HG02885 (cell line): Measurements from ENCODE around the gene SVIL.
"Not testable (repeated sequence)": the region's sequence is repeated elsewhere in the genome, so short reads cannot be mapped to it uniquely, and the experiment has no call there.

Experiments
- ATAC-seq: cut with Tn5 transposase; IDR thresholded peaks from one replicate; pipeline ENCODE4 v1.9.1; 2021; ENCODE audit warnings: mild to moderate bottlenecking; ENCODE audit not compliant: unreplicated experiment, poor library complexity

SVIL gene

GRCh38 chr10:29443745-29444523 is 190.8 kb downstream of the SVIL start:
- no peak for ATAC-seq

- no peak for ATAC-seq
These were observed 193.8 kb downstream of the SVIL start for GRCh38 chr10:29440981-29441380.

- not testable (repeated sequence) for ATAC-seq
These were observed 195.8 kb downstream of the SVIL start for GRCh38 chr10:29439005-29439404.

- no peak for ATAC-seq
These were observed 196.5 kb downstream of the SVIL start for GRCh38 chr10:29438271-29438670.

- ATAC-seq, result no peak
These were observed 196.9 kb downstream of the SVIL start for GRCh38 chr10:29437871-29438270.

GRCh38 chr10:29435809-29436501 is 198.8 kb downstream of the SVIL start:
- ATAC-seq, result no peak

GRCh38 chr10:29434111-29434510 is 200.7 kb downstream of the SVIL start:
- ATAC-seq, result no peak

GRCh38 chr10:29431711-29432110 is 203.1 kb downstream of the SVIL start:
- no peak for ATAC-seq

GRCh38 chr10:29430101-29430500 is 204.7 kb downstream of the SVIL start:
- no peak for ATAC-seq

- no peak for ATAC-seq
These were observed 206.3 kb downstream of the SVIL start for GRCh38 chr10:29428486-29428885.

GRCh38 chr10:29427667-29428066 is 207.1 kb downstream of the SVIL start:
- no peak for ATAC-seq

- no peak for ATAC-seq
These were observed 208.4 kb downstream of the SVIL start for GRCh38 chr10:29426420-29426819.

- ATAC-seq, result no peak
These were observed 210.8 kb downstream of the SVIL start for GRCh38 chr10:29424017-29424416.

GRCh38 chr10:29420744-29421143 is 214.0 kb downstream of the SVIL start:
- no peak for ATAC-seq

GRCh38 chr10:29417324-29417723 is 217.4 kb downstream of the SVIL start:
- ATAC-seq, result no peak

- ATAC-seq, result no peak
These were observed 218.9 kb downstream of the SVIL start for GRCh38 chr10:29415876-29416275.

- ATAC-seq, result no peak
These were observed 220.3 kb downstream of the SVIL start for GRCh38 chr10:29414501-29414900.

GRCh38 chr10:29412485-29412884 is 222.3 kb downstream of the SVIL start:
- peak; percentile 30 for ATAC-seq

- ATAC-seq, result no peak
These were observed 223.0 kb downstream of the SVIL start for GRCh38 chr10:29411666-29412315.

- ATAC-seq, result peak; percentile 81
These were observed 225.3 kb downstream of the SVIL start for GRCh38 chr10:29409241-29410054.
